ENCODE measurements around the gene DSG1. TPM values are rescaled to one million over a fixed set of nuclear protein-coding genes. Genes with fewer than 3 reads are reported as not detected.

DSG1 gene
- total RNA-seq, 1 donor from 2014 or later = 4.8 TPM

- Mint-ChIP-seq H3K27me3 (no peaks in the 10 kb centered on the region), H3K4me3 (no peak overlapping the region), H3K4me1 (ENCODE audit: unreplicated experiment) (peaks cover 16% of the 10 kb centered on the region), H3K36me3 (no peaks in the 10 kb centered on the region), H3K9me3 (no peaks in the 10 kb centered on the region), H3K27ac (no peak overlapping the region)
- no peak for TF ChIP-seq CTCF (conservative IDR thresholded peaks at IDR 0.05)
- DNase-seq (ENCODE audit: extremely low spot score, unreplicated experiment) = no peak
Observed at GRCh38 chr18:31393286-31393685, 75.3 kb downstream of the DSG1 start.

- no peaks in the 10 kb centered on the region for H3K36me3 Mint-ChIP-seq
- TF ChIP-seq CTCF (conservative IDR thresholded peaks at IDR 0.05) = peak; percentile 45
- H3K27ac Mint-ChIP-seq = peak overlapping the region; percentile 67
- H3K9me3 Mint-ChIP-seq = no peaks in the 10 kb centered on the region
- no peak overlapping the region for H3K4me3 Mint-ChIP-seq
- DNase-seq (ENCODE audit: extremely low spot score, unreplicated experiment) = no peak
- no peaks in the 10 kb centered on the region for H3K27me3 Mint-ChIP-seq
- peaks cover 27% of the 10 kb centered on the region for H3K4me1 Mint-ChIP-seq (ENCODE audit: unreplicated experiment)
Observed at GRCh38 chr18:31396796-31397612, 79.0 kb downstream of the DSG1 start.

GRCh38 chr18:31398191-31398590 is 80.2 kb downstream of the DSG1 start:
- no peak for TF ChIP-seq CTCF (conservative IDR thresholded peaks at IDR 0.05)
- H3K27me3 Mint-ChIP-seq = no peaks in the 10 kb centered on the region
- no peaks in the 10 kb centered on the region for H3K9me3 Mint-ChIP-seq
- H3K4me3 Mint-ChIP-seq = no peak overlapping the region
- DNase-seq (ENCODE audit: extremely low spot score, unreplicated experiment) = no peak
- H3K27ac Mint-ChIP-seq = no peak overlapping the region
- H3K4me1 Mint-ChIP-seq (ENCODE audit: unreplicated experiment) = peaks cover 26% of the 10 kb centered on the region
- no peaks in the 10 kb centered on the region for H3K36me3 Mint-ChIP-seq

GRCh38 chr18:31399306-31400032 is 81.5 kb downstream of the DSG1 start:
- H3K36me3 Mint-ChIP-seq = no peaks in the 10 kb centered on the region
- no peak overlapping the region for H3K4me3 Mint-ChIP-seq
- H3K4me1 Mint-ChIP-seq (ENCODE audit: unreplicated experiment) = peaks cover 23% of the 10 kb centered on the region
- H3K9me3 Mint-ChIP-seq = no peaks in the 10 kb centered on the region
- no peaks in the 10 kb centered on the region for H3K27me3 Mint-ChIP-seq
- no peak for TF ChIP-seq CTCF (conservative IDR thresholded peaks at IDR 0.05)
- peak overlapping the region; percentile 62 for H3K27ac Mint-ChIP-seq
- no peak for DNase-seq (ENCODE audit: extremely low spot score, unreplicated experiment)

GRCh38 chr18:31401156-31402025 is 83.4 kb downstream of the DSG1 start:
- Mint-ChIP-seq H3K9me3 (no peaks in the 10 kb centered on the region), H3K36me3 (no peaks in the 10 kb centered on the region), H3K27me3 (no peaks in the 10 kb centered on the region), H3K4me3 (peak overlapping the region; percentile 21), H3K4me1 (ENCODE audit: unreplicated experiment) (peaks cover 23% of the 10 kb centered on the region), H3K27ac (peak overlapping the region; percentile 63)
- DNase-seq (ENCODE audit: extremely low spot score, unreplicated experiment) = no peak
- no peak for TF ChIP-seq CTCF (conservative IDR thresholded peaks at IDR 0.05)

Measured in type B pancreatic cell (in vitro differentiated cells).